GM12878 (cell line): ENCODE data around the gene NCKAP5. TPM values are rescaled to one million over a fixed set of nuclear protein-coding genes. Genes with fewer than 3 reads are reported as not detected.

ENCODE experiments used
- ATAC-seq: fragments of 200-7000 bp; cut with Tn5 transposase; 3 replicates; pipeline ENCODE4 v1.9.1; 2020; ENCODE audit warnings: mild to moderate bottlenecking, moderate library complexity
- BruUV-seq: library from RNA; stranded (reverse); fragments of 400-500 nt; replicated peaks from 2 replicates; lab custom pipeline; 2021; lab: Mats Ljungman, UMichigan
- CTCF ChIA-PET: fragments of 300-600 bp; sonication (Branson Sonifier 250); formaldehyde crosslinking; extraction: SDS; loops from one replicate; lab custom pipeline; 2021; ENCODE audit warnings: inconsistent platforms; lab: Yijun Ruan, JAX
- POLR2A ChIA-PET: fragments of 350-600 bp; formaldehyde crosslinking; extraction: SDS; loops from one replicate; lab custom pipeline; 2021; ENCODE audit warnings: inconsistent platforms; lab: Charles Lee
- RAD21 ChIA-PET: fragments of 300-600 bp; sonication (Branson Sonifier 250); formaldehyde crosslinking; loops from one replicate; lab custom pipeline; 2023; ENCODE audit warnings: antibody characterized with exemption; ENCODE audit not compliant: unreplicated experiment; lab: Charles Lee
- SMC1A ChIA-PET: fragments of 300-600 bp; sonication (Branson Sonifier 250); formaldehyde crosslinking; loops from one replicate; lab custom pipeline; 2023; ENCODE audit not compliant: unreplicated experiment, uncharacterized antibody; lab: Charles Lee
- DNase-seq: peaks from one replicate; pipeline ENCODE4 v3.0.0-alpha.2; 2011; ENCODE audit warnings: low read depth, low spot score
- FAIRE-seq: peaks from 3 replicates; lab custom pipeline; 2011; peaks lifted over from hg19 to GRCh38; lab: Jason Lieb, UNC
- H2AFZ ChIP-seq: 2 replicates; pipeline ENCODE4 v1.6.0; 2011; ENCODE audit warnings: low read depth, low read length, control low read depth; ENCODE audit not compliant: control insufficient read depth
- H3K27ac ChIP-seq: 2 replicates; pipeline ENCODE4 v1.5.1; 2011; ENCODE audit warnings: control low read depth; ENCODE audit not compliant: control insufficient read depth, insufficient read depth
- H3K27me3 ChIP-seq, 2 experiments: replicated peaks in 1 of 2; 2 replicates each; pipeline versions ENCODE4 v1.6.0 to v1.6.1; 2011; ENCODE audit warnings: low read length in 1 of 2; ENCODE audit not compliant: control insufficient read depth in 2 of 2, insufficient read depth in 2 of 2
- H3K36me3 ChIP-seq, 2 experiments: 2 replicates each; pipeline ENCODE4 v1.5.1; 2011; ENCODE audit warnings: low read length in 1 of 2; ENCODE audit not compliant: control insufficient read depth in 2 of 2, insufficient read depth in 2 of 2
- H3K4me1 ChIP-seq: 2 replicates; pipeline ENCODE4 v1.6.1; 2011; ENCODE audit warnings: mild to moderate bottlenecking, low read length, moderate library complexity, mixed read lengths; ENCODE audit not compliant: control insufficient read depth, insufficient read depth
- H3K4me2 ChIP-seq: 2 replicates; pipeline ENCODE4 v1.6.0; 2011; ENCODE audit warnings: control low read depth; ENCODE audit not compliant: control insufficient read depth, insufficient read depth
- H3K4me3 ChIP-seq: fragments of 200-600 bp; sonication (generic); 2 replicates; pipeline ENCODE4 v1.5.1; 2016
- H3K79me2 ChIP-seq: 2 replicates; pipeline ENCODE4 v1.6.0; 2011; ENCODE audit warnings: low read length; ENCODE audit not compliant: control insufficient read depth, insufficient read depth
- H3K9ac ChIP-seq: 2 replicates; pipeline ENCODE4 v1.8.0; 2011; ENCODE audit warnings: low read length, control low read depth, mixed read lengths; ENCODE audit not compliant: control insufficient read depth, insufficient read depth
- H3K9me3 ChIP-seq: replicated peaks from 3 replicates; pipeline ENCODE4 v1.5.1; 2011; ENCODE audit warnings: mild to moderate bottlenecking, low read length; ENCODE audit not compliant: control insufficient read depth, insufficient read depth
- H4K20me1 ChIP-seq: 2 replicates; pipeline ENCODE4 v1.6.0; 2011; ENCODE audit not compliant: control insufficient read depth, insufficient read depth
- BMI1 ChIP-seq: fragments of 450-650 bp; IDR thresholded peaks from 2 replicates; pipeline ENCODE4 v1.6.1; 2016; ENCODE audit warnings: mild to moderate bottlenecking, moderate library complexity, borderline replicate concordance
- CBFB ChIP-seq: IDR thresholded peaks from 2 replicates; pipeline ENCODE4 v1.6.1; 2016; ENCODE audit warnings: antibody characterized with exemption, low read depth
- PML ChIP-seq: IDR thresholded peaks from 2 replicates; pipeline ENCODE4 v1.6.1; 2012; ENCODE audit warnings: low read length, inconsistent platforms
- RAD21 ChIP-seq: IDR thresholded peaks from 2 replicates; pipeline ENCODE4 v1.6.1; 2011; ENCODE audit warnings: mild to moderate bottlenecking, low read depth, low read length, moderate library complexity; ENCODE audit not compliant: insufficient read depth
- WGBS: methylation state at CpG from one replicate; pipeline ENCODE4 v1.1.6; 2016; ENCODE audit warnings: low lambda C conversion rate; ENCODE audit not compliant: insufficient replicate concordance, insufficient coverage; ENCODE audit errors: missing lambda C conversion rate; 5-methylcytosine and 5-hydroxymethylcytosine counted together
- in situ Hi-C: fragments of 300-500 bp; cut with MboI; formaldehyde crosslinking; loops from 9 replicates; pipeline ENCODE4 v1.14.3; 2018; ENCODE audit warnings: mixed read lengths
- intact Hi-C: fragments of 100-400 bp; cut with micrococcal nuclease; formaldehyde crosslinking; loops from one replicate; pipeline ENCODE4 v1.14.2; 2022; ENCODE audit not compliant: unreplicated experiment
- polyA plus RNA-seq, 11 experiments: library from polyadenylated mRNA; depleted of rRNA in 4 of 11; unstranded in 6 of 11; stranded (reverse) in 5 of 11; fragments of >200 nt; fragmentation: Nextera tagmentation in 4 of 11; fragmentation: Illumina TruSeq in 1 of 11; extraction: Ambion mirVana in 4 of 11; extraction: Trizol in 1 of 11; gene quantifications; 1 replicate in 1 of 11; 2 replicates in 10 of 11; pipeline versions ENCODE4 v1.2.1 to v1.2.3, GENCODE V29; 2011 to 2016; ENCODE audit warnings: inconsistent platforms in 2 of 11, missing spikeins in 2 of 11, low read depth in 1 of 11
- total RNA-seq, 4 experiments: library from RNA; depleted of rRNA in 3 of 4; stranded (reverse); fragments of >200 nt in 3 of 4; fragmentation: Illumina TruSeq in 1 of 4; extraction: Trizol in 1 of 4; gene quantifications; 2 replicates each; pipeline versions ENCODE4 v1.2.1 to v1.2.3, GENCODE V29; 2013 to 2021
- TF ChIP-seq, protein P1 (sequence below): IDR thresholded peaks from 2 replicates; pipeline ENCODE4 v1.6.1; 2011; ENCODE audit warnings: low read depth, low read length, improper control_type of control experiment, borderline replicate concordance
- TF ChIP-seq, protein P2 (sequence below): fragments of 450-650 bp; formaldehyde crosslinking; IDR thresholded peaks from 2 replicates; pipeline ENCODE4 v1.4.0; 2020; ENCODE audit warnings: mild to moderate bottlenecking, moderate library complexity

Gene NCKAP5
- total and polyA plus RNA-seq, 10 of the 15 experiments (the other 5 are each of a cell fraction or from before 2014, with no cell fraction given), result 0.06 to 0.44 (median 0.16) TPM

DNA sequence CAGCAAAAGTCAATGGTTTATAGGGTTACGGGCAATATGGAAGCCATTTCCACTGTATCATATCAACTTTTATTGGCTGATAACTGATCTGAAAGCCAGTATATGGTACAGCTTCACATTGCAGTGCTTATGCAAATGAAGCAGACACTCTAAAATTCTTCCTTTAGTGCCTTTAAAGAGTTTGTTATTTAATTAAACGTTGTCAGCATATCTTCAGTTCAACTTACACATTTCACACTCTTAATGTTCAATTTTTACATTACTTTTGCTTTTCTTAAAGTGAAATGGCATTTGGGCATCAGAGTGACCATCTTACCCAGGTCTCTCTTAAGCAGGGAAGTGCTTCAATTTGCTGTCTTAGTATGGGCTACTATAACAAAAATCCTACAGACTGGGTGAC lies 420.1 kb downstream of the NCKAP5 start:
- Histone ChIP-seq H3K79me2 (no peaks in the 10 kb centered on the region), H3K4me3 (no peak overlapping the region), H2AFZ (no peak overlapping the region), H3K9me3 (no peaks in the 10 kb centered on the region), H3K4me1 (no peaks in the 10 kb centered on the region), H4K20me1 (no peaks in the 10 kb centered on the region), H3K36me3 (no peaks in the 10 kb centered on the region), H3K4me2 (no peak overlapping the region), H3K27ac (no peak overlapping the region), H3K9ac (no peak overlapping the region), H3K27me3 (no peaks in the 10 kb centered on the region)
- ChIA-PET POLR2A (no interaction called here), SMC1A (interaction anchor here (1.4 to 2.2 kb wide), 2 partner anchors 12 to 20 kb away, joined by 5 to 6 read pairs; no protein-coding TSS in a partner anchor), CTCF (interaction anchor here (0.6 to 1.2 kb wide), 3 partner anchors 11 to 249 kb away, joined by 3 to 5 read pairs (median 3); no protein-coding TSS in a partner anchor), RAD21 (no interaction called here)
- intact Hi-C loops, result no loop called here
- BruUV-seq, result no TSS peak
- DNase-seq, result no peak
- WGBS, result 36% methylated on average over 2 of the region's 2 CpGs
- TF ChIP-seq, protein P1, sequence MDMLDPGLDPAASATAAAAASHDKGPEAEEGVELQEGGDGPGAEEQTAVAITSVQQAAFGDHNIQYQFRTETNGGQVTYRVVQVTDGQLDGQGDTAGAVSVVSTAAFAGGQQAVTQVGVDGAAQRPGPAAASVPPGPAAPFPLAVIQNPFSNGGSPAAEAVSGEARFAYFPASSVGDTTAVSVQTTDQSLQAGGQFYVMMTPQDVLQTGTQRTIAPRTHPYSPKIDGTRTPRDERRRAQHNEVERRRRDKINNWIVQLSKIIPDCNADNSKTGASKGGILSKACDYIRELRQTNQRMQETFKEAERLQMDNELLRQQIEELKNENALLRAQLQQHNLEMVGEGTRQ, result no peak
- TF ChIP-seq RAD21 (no peak), BMI1 (no peak), CBFB (no peak), PML (no peak)
- TF ChIP-seq, protein P2, sequence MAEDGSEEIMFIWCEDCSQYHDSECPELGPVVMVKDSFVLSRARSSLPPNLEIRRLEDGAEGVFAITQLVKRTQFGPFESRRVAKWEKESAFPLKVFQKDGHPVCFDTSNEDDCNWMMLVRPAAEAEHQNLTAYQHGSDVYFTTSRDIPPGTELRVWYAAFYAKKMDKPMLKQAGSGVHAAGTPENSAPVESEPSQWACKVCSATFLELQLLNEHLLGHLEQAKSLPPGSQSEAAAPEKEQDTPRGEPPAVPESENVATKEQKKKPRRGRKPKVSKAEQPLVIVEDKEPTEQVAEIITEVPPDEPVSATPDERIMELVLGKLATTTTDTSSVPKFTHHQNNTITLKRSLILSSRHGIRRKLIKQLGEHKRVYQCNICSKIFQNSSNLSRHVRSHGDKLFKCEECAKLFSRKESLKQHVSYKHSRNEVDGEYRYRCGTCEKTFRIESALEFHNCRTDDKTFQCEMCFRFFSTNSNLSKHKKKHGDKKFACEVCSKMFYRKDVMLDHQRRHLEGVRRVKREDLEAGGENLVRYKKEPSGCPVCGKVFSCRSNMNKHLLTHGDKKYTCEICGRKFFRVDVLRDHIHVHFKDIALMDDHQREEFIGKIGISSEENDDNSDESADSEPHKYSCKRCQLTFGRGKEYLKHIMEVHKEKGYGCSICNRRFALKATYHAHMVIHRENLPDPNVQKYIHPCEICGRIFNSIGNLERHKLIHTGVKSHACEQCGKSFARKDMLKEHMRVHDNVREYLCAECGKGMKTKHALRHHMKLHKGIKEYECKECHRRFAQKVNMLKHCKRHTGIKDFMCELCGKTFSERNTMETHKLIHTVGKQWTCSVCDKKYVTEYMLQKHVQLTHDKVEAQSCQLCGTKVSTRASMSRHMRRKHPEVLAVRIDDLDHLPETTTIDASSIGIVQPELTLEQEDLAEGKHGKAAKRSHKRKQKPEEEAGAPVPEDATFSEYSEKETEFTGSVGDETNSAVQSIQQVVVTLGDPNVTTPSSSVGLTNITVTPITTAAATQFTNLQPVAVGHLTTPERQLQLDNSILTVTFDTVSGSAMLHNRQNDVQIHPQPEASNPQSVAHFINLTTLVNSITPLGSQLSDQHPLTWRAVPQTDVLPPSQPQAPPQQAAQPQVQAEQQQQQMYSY (CRISPR knock-in tag), result no peak
- ATAC-seq, result no peak
- FAIRE-seq, result no peak
- in situ Hi-C loops, result no loop called here
